ENCODE results near the gene HAP1. TPM values are rescaled to one million over a fixed set of nuclear protein-coding genes. Genes with fewer than 3 reads are reported as not detected.

Gene HAP1
- total RNA-seq: not detected in 2 replicates

DNA sequence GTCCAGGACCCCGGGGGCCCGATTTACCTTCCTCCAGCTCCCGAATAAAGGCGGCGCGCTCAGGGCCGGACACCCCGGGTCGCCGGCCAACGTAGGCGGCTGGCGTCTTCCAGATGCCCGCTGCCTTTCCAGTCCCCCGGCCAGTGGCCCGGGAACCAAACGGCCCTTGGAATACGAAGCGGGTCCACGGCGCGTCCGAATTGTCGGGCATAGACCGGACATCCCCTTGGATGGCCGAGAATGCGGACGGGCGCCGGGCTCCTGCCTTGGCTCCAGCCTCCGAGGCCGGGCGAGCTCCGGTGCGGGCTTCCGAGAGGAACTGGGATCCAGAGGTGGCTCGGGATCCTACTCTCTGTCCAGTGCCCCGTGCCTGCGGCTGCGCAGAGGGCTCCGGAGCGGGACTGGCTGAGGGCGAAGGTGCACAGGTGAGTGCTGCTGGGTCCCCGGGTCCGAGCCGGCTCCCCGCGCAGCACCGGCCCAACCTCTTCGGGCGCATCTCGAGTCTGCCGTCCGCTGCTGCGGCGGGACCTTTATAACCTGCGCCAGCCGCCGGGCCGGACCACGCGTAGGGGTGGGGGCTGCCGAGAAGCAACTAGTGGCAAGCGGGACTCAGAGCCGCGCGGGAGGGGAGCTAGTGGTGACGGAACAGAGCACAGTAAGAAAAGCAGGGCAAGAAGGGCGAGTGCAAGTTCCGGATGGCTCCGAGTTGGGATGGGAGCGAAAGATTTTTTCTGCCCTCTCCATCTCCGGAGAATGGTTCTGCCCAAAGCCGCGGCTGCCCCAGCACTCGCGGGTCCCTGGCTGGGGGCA, at the start of gene HAP1:
Gene HAP1 (minus strand): TSS at position 505 of the 810 bp plus-strand sequence. CDS start 9 bp downstream, at position 496.

GRCh38 chr17:41711669-41712400, 22.6 kb downstream of the HAP1 start, which contains the start of gene GAST:
TSS of gene GAST (plus strand) at chr17:41712331. CDS start at chr17:41715437, 3,106 bp downstream.

GRCh38 chr17:41688641-41689496, 45.6 kb downstream of the HAP1 start, which contains the start of gene EIF1:
TSS of gene EIF1 (plus strand) at chr17:41688885. CDS start at chr17:41689039, 154 bp downstream.

Other genes starting within 250 kb of the HAP1 start
- 0.13 TPM in 1 of 2 replicates, not detected in the other for gene KRT36, start 244.7 kb downstream of the HAP1 start, total RNA-seq
- not detected in 2 replicates for gene KRT13, start 229.0 kb downstream of the HAP1 start, total RNA-seq
- 2.5 and 3.0 TPM in 2 replicates for gene KRT15, start 215.8 kb downstream of the HAP1 start, total RNA-seq
- 25.1 and 30.7 TPM in 2 replicates for gene KRT19, start 206.3 kb downstream of the HAP1 start, total RNA-seq
- not detected in 2 replicates for gene KRT9, start 162.6 kb downstream of the HAP1 start, total RNA-seq
- 1.1 TPM in 1 of 2 replicates, not detected in the other for gene KRT14, start 147.7 kb downstream of the HAP1 start, total RNA-seq
- 0.79 and 1.4 TPM in 2 replicates for gene KRT16, start 121.9 kb downstream of the HAP1 start, total RNA-seq
- 7.1 and 7.4 TPM in 2 replicates for gene KRT17, start 110.1 kb downstream of the HAP1 start, total RNA-seq
- gene EIF1, start 45.8 kb downstream of the HAP1 start, total RNA-seq: 73.1 and 112 TPM in 2 replicates
- gene GAST, start 22.3 kb downstream of the HAP1 start, total RNA-seq: not detected in 2 replicates
- 22.9 and 25.7 TPM in 2 replicates for gene JUP, start 52.1 kb upstream of the HAP1 start, total RNA-seq
- gene P3H4, start 77.3 kb upstream of the HAP1 start, total RNA-seq: 77.1 and 77.5 TPM in 2 replicates
- gene FKBP10, start 78.4 kb upstream of the HAP1 start, total RNA-seq: 354 and 420 TPM in 2 replicates
- gene NT5C3B, start 101.6 kb upstream of the HAP1 start, total RNA-seq: 64.6 and 70.0 TPM in 2 replicates
- 0.13 TPM in 1 of 2 replicates, not detected in the other for gene KLHL10, start 103.2 kb upstream of the HAP1 start, total RNA-seq
- 25.4 and 28.8 TPM in 2 replicates for gene KLHL11, start 130.8 kb upstream of the HAP1 start, total RNA-seq
- 180 and 194 TPM in 2 replicates for gene ACLY, start 184.3 kb upstream of the HAP1 start, total RNA-seq
- gene ODAD4, start 196.0 kb upstream of the HAP1 start, total RNA-seq: 0.79 and 0.93 TPM in 2 replicates
- 49.6 and 50.6 TPM in 2 replicates for gene CNP, start 232.2 kb upstream of the HAP1 start, total RNA-seq